Gastrocnemius medialis (tissue), 4 donors: ENCODE results near the gene RARRES2. TPM values are rescaled to one million over a fixed set of nuclear protein-coding genes. Genes with fewer than 3 reads are reported as not detected.

Experiments used
- ATAC-seq, 2 donors: fragments of 150-250 bp; one replicate each; pipeline ENCODE4 v1.9.1; 2016
- DNase-seq, 2 donors: peaks; one replicate each; pipeline ENCODE4 v3.0.0-alpha.2; 2019
- H3K27ac ChIP-seq, 4 donors: fragments of 200-600 bp; sonication (generic); 1 replicate in 1 of 4; 2 replicates in 3 of 4; pipeline ENCODE4 v1.5.1; 2016 to 2018; ENCODE audit warnings: mild to moderate bottlenecking in 2 of 4, moderate library complexity in 1 of 4
- H3K27me3 ChIP-seq, 3 donors: fragments of 200-600 bp; sonication (generic) in 2 of 3; 1 replicate in 1 of 3; 2 replicates in 2 of 3; pipeline versions ENCODE4 v1.5.1 to v1.6.0; 2016 to 2019; ENCODE audit warnings: mild to moderate bottlenecking in 1 of 3, moderate library complexity in 1 of 3
- H3K36me3 ChIP-seq, 2 donors: fragments of 200-600 bp; sonication (generic) in 1 of 2; one replicate each; pipeline ENCODE4 v1.5.1; 2017 to 2018
- H3K4me1 ChIP-seq, 2 donors: fragments of 200-600 bp; sonication (generic) in 1 of 2; one replicate each; pipeline ENCODE4 v1.5.1; 2016 to 2017; ENCODE audit warnings: mild to moderate bottlenecking in 2 of 2
- H3K4me3 ChIP-seq, 4 donors: fragments of 200-600 bp; sonication (generic) in 3 of 4; 1 replicate in 1 of 4; 2 replicates in 3 of 4; pipeline ENCODE4 v1.5.1; 2016 to 2019; ENCODE audit warnings: mild to moderate bottlenecking in 2 of 4
- H3K9me3 ChIP-seq, 3 donors: fragments of 200-600 bp; sonication (generic) in 2 of 3; 1 replicate in 1 of 3; 2 replicates in 2 of 3; pipeline ENCODE4 v1.5.1; 2016 to 2019
- CTCF ChIP-seq, 5 experiments: fragments of 450-650 bp in 3 of 5; fragments of 200-600 bp in 2 of 5; sonication (generic) in 2 of 5; IDR thresholded peaks in 4 of 5; conservative IDR thresholded peaks in 1 of 5; 1 replicate in 4 of 5; 2 replicates in 1 of 5; pipeline ENCODE4 v1.5.1; 2016 to 2019; ENCODE audit warnings: antibody characterized with exemption in 5 of 5, mild to moderate bottlenecking in 3 of 5, moderate library complexity in 3 of 5
- POLR2A ChIP-seq, 2 donors: fragments of 450-650 bp; IDR thresholded peaks; one replicate each; pipeline ENCODE4 v1.6.1; 2017; ENCODE audit warnings: antibody characterized with exemption in 2 of 2, mild to moderate bottlenecking in 2 of 2, moderate library complexity in 2 of 2
- in situ Hi-C, 4 donors: fragments of 200-750 bp; cut with MboI; loops; one replicate each; pipeline versions ENCODE4 v1.15.0 to v1.8.0; 2017; ENCODE audit warnings: low sequenced_read_pairs in 4 of 4
- intact Hi-C: fragments of 100-400 bp; cut with DNase I; formaldehyde crosslinking; loops from one replicate; pipeline ENCODE4 v1.15.1; 2023; ENCODE audit warnings: low total_unique reads
- total RNA-seq, 4 donors: library from RNA; depleted of rRNA; stranded (reverse); fragments of >200 nt; gene quantifications; one replicate each; pipeline versions ENCODE4 v1.1.0 to v1.2.3, GENCODE V29; 2016

RARRES2 gene
- total RNA-seq, 4 donors from 2014 or later, result 4.7 to 14.3 (median 6.5) TPM

DNA sequence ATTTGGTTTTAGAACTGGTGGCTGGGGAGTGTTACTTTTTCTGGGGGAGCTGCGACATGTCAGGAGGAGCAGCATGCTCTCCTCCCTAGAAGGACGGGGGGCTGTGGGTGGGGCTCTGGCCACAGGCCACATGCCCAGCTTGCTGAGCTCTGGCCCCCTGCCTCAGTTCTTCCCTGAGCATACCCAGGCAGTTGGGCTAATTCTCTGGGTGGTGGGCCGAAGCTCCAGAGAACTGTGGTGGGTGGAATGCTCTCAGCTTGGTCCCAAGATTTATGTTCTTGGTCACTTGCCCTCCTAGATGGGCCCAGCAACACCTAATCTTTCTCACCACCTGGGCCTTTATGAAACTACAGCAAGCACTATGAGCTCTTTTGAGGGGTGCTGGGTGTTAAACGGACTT, 32.6 kb upstream of the RARRES2 start:
- H3K27me3 ChIP-seq, result no peaks in the 10 kb centered on the region
- ATAC-seq (no peak), DNase-seq (no peak)
- H3K9me3 ChIP-seq, result no peaks in the 10 kb centered on the region
- in situ Hi-C loops (no loop called here), intact Hi-C loops (no loop called here)
- H3K36me3 ChIP-seq, result peaks cover 0 to 21% of the 10 kb centered on the region in 2 donors
- H3K4me1 ChIP-seq, result peaks cover 29 to 35% of the 10 kb centered on the region in 2 donors
- no peak overlapping the region for H3K4me3 ChIP-seq
- H3K27ac ChIP-seq, result peak overlapping the region; percentile 16 to 97 (median 80)
- TF ChIP-seq CTCF (IDR thresholded peaks at IDR 0.05 in 4 of 5, conservative IDR thresholded peaks at IDR 0.05 in 1 of 5) (no peak), POLR2A (IDR thresholded peaks at IDR 0.05) (no peak)

DNA sequence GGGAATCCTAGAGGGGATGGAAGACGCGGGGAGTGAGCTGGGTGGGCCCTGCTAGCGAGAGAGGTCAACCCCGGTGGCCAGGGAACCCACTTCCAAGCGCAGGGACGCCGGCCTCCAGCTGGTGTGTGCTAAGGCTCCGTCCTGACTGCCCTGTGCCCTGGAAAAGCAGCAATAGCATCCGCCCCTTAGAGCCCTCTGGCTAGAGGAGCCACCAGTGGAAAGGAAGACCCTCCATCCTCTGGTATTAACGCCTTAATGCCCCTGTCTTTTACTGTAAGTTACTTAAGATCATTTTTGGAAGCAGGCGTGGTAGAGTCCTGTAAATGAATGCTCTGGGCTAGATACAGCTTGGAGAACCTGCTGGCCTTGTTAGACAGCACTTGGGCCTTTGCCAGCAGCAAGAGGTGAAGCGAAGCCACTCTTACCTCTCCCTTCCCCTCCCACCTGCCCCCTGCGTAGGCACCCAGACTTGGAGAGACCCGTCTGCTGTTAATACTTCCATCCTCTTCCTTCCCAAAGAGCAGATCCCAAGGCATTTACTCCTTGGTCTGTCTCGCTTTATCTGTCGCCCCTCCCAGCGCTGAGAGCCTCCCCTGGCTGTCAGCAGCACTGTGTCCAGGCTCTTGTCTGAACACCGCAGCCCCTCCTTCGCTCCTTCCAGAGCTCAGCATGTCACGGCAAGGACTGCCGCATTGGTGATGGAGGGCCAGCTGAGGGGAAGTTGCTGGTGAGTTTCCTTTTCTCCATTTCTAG, 31.8 kb upstream of the RARRES2 start:
- no peak for ATAC-seq
- in situ Hi-C loops, result no loop called here
- Histone ChIP-seq H3K27me3 (no peaks in the 10 kb centered on the region), H3K9me3 (no peaks in the 10 kb centered on the region), H3K4me1 (peaks cover 25 to 34% of the 10 kb centered on the region in 2 donors), H3K4me3 (no peak overlapping the region), H3K36me3 (peaks cover 0 to 21% of the 10 kb centered on the region in 2 donors), H3K27ac (peak overlapping the region; percentile 16 to 97 (median 80))
- TF ChIP-seq POLR2A (IDR thresholded peaks at IDR 0.05) (no peak), CTCF (IDR thresholded peaks at IDR 0.05 in 4 of 5, conservative IDR thresholded peaks at IDR 0.05 in 1 of 5) (no peak)
- no peak for DNase-seq
- intact Hi-C loops, result no loop called here

GRCh38 chr7:150372271-150373048, 31.0 kb upstream of the RARRES2 start:
- DNase-seq (no peak), ATAC-seq (no peak)
- Histone ChIP-seq H3K36me3 (peaks cover 0 to 21% of the 10 kb centered on the region in 2 donors), H3K27ac (peak overlapping the region; percentile 16 to 97 (median 80)), H3K9me3 (no peaks in the 10 kb centered on the region), H3K4me3 (no peak overlapping the region), H3K27me3 (no peaks in the 10 kb centered on the region), H3K4me1 (peaks cover 29 to 34% of the 10 kb centered on the region in 2 donors)
- in situ Hi-C loops, result no loop called here
- TF ChIP-seq POLR2A (IDR thresholded peaks at IDR 0.05) (no peak), CTCF (IDR thresholded peaks at IDR 0.05 in 4 of 5, conservative IDR thresholded peaks at IDR 0.05 in 1 of 5) (no peak)
- intact Hi-C loops, result no loop called here

- H3K4me1 ChIP-seq, result peaks cover 32 to 37% of the 10 kb centered on the region in 2 donors
These were observed 30.5 kb upstream of the RARRES2 start for GRCh38 chr7:150371996-150372270.

More at GRCh38 chr7:150371996-150372270, 30.5 kb upstream of the RARRES2 start:
- DNase-seq (no peak), ATAC-seq (no peak)
- in situ Hi-C loops, result no loop called here
- intact Hi-C loops, result no loop called here
- H3K36me3 ChIP-seq, result peaks cover 0 to 21% of the 10 kb centered on the region in 2 donors
- H3K27me3 ChIP-seq, result no peaks in the 10 kb centered on the region
- H3K27ac ChIP-seq, result peak overlapping the region in 2 of 4 donors; percentile 93 to 100
- H3K9me3 ChIP-seq, result no peaks in the 10 kb centered on the region
- TF ChIP-seq CTCF (IDR thresholded peaks at IDR 0.05 in 4 of 5, conservative IDR thresholded peaks at IDR 0.05 in 1 of 5) (no peak), POLR2A (IDR thresholded peaks at IDR 0.05) (no peak)
- H3K4me3 ChIP-seq, result no peak overlapping the region
